GM18508 (cell line): ENCODE data around the gene ACSL5.

Experiments
- ATAC-seq: cut with Tn5 transposase; IDR thresholded peaks from one replicate; pipeline ENCODE4 v1.9.1; 2021; ENCODE audit warnings: moderate number of reproducible peaks; ENCODE audit not compliant: insufficient read depth, unreplicated experiment

Gene ACSL5, protein sequence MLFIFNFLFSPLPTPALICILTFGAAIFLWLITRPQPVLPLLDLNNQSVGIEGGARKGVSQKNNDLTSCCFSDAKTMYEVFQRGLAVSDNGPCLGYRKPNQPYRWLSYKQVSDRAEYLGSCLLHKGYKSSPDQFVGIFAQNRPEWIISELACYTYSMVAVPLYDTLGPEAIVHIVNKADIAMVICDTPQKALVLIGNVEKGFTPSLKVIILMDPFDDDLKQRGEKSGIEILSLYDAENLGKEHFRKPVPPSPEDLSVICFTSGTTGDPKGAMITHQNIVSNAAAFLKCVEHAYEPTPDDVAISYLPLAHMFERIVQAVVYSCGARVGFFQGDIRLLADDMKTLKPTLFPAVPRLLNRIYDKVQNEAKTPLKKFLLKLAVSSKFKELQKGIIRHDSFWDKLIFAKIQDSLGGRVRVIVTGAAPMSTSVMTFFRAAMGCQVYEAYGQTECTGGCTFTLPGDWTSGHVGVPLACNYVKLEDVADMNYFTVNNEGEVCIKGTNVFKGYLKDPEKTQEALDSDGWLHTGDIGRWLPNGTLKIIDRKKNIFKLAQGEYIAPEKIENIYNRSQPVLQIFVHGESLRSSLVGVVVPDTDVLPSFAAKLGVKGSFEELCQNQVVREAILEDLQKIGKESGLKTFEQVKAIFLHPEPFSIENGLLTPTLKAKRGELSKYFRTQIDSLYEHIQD

DNA sequence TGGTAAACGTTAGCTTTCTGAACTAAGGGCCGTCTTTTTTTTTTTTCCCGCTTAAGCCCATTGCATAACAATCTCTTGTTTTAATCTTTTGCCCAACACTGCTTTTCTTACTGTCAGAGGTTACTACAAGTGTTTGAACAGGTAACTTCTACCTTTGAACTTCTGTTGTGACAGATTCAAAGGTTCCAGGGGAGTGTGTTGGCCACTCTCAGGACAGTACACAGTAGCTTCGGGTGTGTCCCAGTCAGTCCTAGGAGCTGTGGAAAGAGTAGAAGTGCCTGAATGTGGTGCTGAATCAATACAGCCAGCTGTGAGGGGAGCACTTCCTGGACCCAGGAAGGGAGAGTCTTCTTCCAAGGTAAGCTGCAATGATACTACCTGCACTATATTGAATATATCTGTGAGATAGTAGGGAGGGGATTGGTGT lies at the start of gene ACSL5:
Gene ACSL5, plus strand, starts transcription at position 205 of the 427 bp plus-strand sequence. CDS start 20,831 bp downstream, outside the sequence.
- ATAC-seq: no peak

DNA sequence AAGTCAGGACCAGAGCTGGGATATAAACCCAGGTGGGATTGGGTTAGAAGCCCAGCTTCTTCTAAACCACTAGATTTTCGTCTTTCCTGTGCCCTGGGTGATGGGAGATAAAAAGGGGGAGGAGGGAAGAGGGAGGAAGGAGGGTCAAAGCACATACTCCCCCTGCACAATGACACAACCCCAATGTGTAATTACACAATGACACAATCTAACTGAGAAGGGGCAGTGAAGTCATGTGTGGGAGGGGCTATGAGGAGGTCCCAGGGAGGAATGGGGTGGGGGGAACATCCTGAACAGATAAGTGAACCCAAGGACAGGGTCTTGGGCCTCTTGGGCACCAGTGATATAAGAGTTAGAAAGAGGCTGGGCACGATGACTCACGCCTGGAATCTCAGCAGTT lies 46.2 kb upstream of the ACSL5 start:
- ATAC-seq: no peak

DNA sequence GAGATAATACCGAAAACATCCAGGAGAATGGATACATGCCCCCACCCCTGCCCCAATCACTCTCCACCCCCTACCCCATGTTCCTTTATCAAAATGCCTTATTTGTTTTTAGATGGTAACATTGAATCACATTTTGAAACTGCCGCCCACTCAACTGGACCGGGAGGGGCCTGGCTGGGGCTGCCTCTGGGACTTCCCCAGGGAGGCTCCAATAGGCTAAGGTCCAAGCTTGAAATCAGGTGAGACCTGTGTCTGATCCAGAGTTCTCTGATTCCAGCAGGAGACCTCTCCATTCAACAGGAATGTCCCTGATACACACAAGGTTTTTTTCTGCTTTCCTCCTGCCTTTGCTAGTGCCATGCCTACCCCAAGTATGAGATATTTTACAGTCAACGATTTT lies 43.8 kb upstream of the ACSL5 start:
- ATAC-seq: no peak

DNA sequence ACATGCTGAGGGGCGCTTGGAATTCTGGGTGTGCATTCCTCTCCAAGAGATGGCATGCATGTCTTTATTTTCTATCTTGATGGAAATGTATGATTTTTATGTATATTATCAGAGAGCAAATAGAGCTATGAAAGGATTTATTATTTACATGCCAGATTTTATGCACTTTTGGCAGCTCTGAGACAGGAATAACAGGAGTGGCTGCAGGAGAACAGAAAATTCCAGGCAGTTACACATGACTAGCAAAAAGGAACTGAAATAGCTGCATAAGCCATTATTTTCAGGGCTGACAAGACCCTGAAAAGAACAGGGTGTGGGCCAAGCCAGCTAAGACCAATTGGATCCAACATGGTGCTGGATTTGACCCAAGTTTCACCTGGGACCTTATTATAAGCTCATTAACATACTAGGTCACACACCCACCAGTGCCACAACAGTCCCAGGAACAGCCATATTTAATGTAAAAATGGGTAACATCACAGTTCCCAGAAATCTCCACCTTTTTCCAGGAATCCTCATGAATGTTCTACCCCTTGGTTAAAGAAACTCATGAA lies 43.2 kb upstream of the ACSL5 start:
- ATAC-seq: no peak

DNA sequence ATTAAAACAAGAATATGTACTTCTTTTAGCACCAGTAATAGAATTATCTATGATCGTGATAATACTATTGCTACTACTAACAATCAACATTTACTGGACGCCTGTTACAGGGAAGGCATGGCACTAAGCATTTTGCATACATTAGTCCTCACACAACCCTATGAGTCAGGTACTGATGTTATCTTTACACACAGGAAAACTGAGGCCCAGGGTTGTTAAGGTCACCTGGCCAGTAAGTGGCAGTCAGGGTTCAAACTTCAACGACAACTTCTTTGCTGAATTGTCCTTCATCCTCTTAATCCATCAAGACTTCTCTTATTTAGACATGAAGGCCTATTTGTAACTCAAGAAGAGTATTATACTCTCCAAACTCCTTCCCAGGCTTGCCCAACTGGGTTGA lies 41.9 kb upstream of the ACSL5 start:
- ATAC-seq: no peak

DNA sequence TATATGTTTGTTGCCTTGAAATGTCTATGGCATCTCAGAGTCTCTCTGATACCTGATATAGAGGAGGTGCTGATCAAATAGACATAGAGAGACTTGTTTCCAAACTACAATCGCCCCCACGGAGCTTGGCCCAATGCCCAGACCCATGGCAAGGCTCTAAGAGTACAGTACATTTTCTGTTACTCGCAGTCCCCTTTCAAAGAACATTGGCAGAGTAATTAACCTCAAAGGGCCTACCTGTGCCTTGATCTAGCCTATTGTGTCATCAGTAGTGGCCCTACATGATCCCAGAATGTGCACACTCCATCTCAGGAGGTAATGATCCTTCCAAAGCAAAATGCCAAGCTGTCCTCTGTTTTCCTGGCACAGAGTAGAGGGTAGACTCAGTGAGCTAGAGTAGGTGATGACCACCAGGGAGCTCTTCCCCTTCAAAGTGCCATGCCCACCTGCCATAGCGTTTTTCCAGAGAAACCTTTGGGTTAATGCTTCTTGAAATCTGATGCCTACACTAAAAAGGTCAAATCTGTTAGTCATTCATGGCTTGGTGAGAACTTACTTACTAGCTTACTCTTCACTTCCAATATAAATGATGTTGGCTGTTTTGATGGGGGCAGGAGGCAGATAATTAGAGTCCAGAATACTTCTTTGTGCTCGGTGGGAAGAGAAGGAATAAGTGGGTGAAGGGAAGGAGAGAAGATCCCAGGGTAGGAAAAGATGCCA lies 41.2 kb upstream of the ACSL5 start:
- ATAC-seq: no peak

DNA sequence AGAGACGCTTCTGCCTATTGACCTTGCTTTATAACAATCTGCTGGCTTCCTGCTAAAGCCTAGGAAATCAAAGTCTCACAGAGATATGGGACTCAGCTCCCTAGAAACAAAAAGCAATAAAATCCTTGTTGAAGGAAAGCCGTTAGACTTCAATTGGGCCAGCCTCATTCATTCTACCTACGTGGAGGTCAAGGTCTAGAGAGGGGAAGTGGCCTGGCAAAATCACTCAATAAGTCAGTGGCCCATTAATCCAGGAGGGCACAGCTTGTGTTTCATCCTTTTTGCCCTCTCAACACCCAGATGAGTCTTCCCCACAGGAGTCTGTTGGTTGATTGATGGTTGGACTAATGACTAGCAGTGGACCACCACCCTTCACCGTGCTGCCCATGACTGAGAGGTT lies 40.5 kb upstream of the ACSL5 start:
- no peak for ATAC-seq

DNA sequence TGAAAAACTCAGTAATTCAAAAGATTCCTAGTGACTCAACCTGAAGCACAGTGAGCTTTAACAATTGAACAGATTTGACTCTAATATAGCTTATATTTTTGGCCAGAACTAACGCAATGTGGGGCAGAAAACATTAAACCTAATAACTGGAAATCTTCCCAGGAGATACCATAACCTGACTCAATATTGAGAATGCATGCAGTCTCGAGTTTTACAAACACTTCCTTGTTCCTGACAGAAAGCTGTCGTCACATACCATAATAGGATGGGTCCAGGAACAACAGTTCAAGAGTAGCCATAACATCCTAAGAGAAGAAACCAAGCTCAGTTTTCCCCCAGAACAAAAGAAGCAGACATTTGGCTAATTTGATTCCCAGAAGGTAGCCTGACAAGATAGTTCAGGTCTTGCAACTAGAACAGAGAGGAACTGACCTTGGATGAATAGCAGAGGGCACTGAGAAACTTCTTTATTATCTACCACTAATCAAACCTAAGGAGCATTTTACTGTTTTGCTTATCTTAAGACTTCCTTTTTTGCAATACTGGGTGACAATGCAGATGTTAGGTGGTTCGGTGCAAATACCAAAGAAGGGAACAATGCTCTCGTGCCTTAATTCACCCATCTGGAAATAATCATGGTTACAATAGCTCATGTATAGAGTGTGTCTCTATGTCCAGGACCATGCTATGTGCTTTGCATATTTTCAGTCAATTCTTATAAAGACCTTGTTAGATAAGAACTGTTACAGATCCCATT lies 38.6 kb upstream of the ACSL5 start:
- no peak for ATAC-seq

DNA sequence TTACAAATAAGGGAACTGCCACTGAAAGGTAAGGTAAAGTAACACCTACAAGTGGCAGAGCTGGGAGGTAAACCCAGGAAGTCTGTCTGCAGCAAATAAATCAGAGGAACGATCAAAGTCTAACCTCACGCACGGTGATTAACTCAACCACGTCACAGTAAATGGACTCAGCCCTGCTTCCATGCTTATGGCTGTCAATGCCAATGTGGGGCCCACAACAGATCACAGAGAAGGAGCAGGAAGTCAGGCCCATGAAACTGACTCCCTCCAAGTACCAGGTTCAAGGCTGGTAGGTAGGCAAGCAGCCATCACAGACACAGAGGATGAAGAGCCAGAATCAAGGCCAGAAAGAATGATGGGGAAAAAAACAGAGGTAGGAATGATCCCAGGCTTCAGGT lies 38.0 kb upstream of the ACSL5 start:
- no peak for ATAC-seq

DNA sequence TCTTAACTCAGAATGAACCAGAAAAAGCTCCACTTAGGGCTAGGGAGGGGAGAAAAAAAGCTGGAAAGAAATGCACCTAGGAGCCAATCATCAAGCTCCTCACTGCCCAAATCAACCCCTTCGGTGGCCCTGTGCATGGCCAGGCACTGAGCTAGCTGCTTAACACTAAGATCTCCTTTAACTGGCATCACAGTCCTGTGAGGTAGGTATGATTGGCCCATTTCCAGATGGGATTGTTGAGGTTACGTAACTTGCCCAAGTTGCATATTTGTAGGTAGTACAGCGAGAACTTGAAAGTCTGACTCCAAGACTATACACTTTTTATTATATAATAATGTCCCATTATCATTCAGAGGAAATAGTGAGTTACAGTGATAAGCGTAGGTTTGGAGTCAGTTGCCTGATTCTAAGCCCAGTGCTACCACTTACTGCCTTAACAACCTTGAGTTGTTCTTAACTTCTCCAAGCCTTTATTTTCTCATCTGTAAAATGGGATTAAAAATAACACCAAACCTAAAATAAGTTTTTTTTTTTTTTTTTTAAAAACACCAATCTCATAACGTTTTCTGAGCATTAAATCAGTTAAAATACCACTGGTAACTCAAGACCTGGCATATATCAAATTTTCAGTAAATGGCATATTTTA lies 37.2 kb upstream of the ACSL5 start:
- ATAC-seq: no peak

DNA sequence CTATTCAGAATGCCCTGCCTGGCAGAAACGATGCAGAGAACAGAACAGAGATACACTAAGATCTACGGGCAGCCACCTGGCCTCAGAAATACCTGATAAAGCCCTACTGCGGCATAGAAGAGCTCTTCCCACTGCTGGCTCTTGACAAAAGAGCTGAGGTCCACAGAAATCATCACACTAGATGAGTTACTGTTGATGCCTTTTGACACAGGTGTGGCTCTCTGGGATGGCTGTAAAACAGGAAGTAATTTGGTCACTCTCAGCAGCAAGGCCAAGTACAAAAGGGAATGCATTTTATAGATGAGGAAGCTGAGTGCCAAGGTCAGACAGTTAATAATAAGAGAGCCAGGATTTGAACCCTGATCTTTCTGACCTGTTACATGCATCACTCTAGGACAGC lies 35.0 kb upstream of the ACSL5 start:
- ATAC-seq: no peak

DNA sequence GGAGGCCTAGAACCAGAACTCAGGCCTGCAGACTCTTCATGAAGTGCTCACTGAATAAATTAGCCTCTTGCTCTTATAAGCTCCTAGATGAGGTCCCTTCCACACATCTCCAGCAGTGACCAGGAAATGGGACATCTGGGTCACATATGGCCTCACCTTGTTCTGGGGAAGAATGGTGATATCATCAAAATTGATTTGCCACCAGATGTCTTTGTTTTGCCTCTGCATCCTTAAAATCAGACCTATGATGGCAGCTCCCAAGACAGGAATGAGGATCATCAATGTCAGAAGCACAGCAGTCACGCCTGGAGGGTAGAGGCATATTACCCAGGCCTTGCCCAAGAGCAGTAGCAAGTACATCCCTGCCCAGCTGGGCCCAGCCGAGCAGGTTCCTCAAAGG lies 33.3 kb upstream of the ACSL5 start:
- no peak for ATAC-seq

DNA sequence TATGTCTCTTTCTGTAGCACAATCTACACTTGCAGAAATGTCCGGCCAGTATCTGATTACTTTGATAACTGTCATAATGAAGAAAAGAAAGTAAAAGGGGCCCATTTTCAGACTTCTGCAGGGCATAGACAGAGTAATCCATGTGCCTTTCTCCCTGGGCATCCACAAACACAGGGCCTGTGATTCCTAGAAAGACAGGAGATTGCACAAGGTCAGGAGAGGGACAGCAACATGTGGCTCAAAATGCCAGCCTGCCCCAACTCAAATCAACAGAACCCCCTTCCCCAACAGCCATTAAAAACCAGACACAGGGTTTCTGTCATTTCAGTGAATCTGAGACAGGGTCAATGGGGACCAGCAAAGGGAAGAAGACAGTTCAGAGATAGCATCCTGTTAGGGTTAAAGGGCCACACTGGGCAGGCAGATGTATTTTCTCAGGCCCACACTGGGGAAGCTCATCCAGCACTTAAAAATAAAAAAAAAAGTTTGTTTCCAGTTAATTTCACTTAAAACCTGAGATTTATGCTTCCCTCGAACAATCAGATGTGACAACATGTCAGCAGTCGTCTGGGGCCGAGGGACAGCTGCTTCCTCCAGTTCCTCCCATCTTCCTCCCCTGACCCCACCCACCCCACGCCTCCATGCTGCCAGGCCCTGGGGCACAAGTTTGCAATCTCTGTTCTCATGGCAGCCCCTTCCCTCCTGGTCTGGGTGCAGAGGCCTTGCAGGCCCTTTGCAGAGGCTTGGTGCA lies 30.7 kb upstream of the ACSL5 start:
- no peak for ATAC-seq

DNA sequence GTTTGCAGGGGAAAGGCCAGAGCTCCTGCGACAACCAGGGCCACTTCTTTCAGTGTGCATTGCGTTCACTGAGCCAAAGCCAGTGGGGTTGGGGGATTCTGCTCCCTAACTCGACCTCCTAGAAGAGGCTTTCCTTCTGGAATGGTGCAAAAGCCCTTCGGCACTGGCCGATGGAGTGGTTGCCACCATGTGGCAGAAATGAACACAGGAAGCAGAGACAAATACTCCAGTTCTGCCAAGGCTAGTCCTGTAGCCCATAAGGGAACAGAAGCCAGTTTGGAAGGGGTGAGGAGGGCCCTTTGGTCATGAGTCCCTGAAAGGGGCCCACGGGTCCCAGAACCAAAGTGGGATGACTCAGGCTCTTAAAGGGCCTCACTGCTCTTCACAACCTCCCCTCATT lies 29.7 kb upstream of the ACSL5 start:
- ATAC-seq: no peak

DNA sequence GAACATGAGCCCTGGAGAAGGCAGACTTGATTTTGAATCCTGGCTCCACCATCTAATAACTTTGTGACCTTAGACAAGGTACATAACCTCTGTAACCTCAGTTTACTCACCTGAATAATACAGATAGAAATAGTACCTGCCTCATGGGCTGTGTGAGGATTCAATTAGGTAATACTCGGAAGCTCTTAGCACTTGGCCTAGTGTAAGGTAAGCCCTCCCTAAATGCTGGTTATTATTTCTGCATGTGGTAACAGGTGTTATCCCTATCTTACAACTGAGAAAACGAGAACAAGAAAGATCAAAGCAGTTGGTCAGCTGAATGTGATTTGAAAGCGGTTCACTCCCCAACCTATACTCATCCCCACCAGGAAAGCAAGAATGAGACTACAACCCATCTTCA lies 28.7 kb upstream of the ACSL5 start:
- ATAC-seq: no peak

DNA sequence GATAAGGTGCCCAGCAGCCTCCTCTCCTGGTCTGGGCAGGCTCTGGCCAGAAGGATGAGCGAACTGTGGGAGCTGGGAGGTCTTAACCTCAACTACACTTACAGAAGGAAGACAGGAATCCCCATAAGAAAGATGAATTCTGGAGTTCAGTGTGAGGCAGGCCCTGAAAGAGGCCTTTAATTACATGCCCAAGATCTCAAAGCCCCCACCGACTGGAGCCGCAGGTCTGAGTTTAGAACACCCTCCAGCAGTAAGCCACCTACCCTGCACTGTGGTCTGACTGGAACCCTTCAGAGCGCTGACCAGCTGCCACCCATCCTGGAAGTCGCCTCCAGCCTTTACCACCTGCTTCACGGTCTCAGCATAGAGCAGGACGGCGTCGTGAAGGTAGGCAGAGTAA lies 28.2 kb upstream of the ACSL5 start:
- no peak for ATAC-seq

DNA sequence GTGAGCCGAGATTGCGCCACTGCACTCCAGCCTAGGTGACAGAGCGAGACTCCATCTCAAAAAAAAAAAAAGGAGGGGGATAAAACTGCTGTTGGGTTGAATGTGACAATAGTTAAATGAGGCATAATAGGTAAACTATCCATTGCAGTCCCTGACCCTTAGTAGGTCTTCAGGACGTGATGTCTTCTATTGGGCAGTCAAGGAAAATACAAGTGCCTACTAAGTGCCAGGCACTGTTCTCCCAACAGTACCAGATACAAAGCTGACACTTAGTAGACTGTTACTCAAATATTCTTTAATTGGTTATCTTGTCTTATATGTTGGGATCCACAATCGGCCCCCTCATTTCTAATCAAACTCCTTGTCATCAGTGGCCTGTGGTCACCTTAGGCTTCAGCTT lies 27.1 kb upstream of the ACSL5 start:
- no peak for ATAC-seq

DNA sequence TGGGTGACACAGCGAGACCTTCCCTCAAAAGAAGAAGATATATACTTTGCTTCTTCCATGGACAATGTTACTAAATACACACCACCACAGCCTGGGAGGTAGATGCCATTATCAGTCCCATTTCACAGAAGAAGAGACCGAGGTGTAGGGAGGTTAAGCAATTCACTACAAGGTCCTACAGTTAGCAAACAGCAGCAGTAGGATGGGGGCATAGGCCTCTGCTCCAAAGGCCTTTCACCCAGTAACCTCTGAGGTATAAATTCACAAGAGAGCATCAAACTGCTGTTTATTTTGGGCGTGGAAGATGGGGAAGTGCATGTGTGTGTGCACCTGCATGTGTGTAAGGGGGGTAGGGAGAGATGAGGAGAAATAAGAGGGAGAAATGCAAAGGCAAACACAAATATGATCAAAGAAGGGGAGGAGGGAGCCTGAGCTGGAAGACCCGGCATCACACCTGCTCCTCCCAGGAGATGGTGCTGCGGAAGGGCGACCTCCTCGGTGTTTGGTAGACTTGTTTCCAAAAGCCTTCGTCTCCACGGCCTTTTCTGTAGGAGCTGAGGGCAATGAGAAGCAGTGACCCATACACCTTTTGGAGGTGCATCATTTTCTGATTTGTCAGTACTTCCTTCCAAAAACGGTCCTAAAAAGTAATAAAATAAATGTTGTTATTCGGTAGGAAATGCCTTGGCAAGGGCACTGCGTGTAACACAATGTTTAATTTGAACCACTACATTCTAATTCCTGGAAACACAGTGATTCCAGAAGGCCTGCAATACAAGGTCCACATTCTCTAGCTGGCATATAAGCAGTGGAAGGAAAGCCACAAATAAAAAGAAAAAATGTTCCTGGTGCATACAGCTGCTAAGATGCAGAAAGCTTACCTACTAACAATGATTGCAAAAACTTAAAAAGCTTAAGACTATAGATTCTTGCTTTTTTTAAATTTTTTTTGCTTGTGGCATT lies 25.9 kb upstream of the ACSL5 start:
- ATAC-seq: no peak
